WTC11 (cell line): Measurements from ENCODE around the gene UBR4. TPM values are rescaled to one million over a fixed set of nuclear protein-coding genes. Genes with fewer than 3 reads are reported as not detected.

Source experiments
- ATAC-seq: fragments of 200-7000 bp; cut with Tn5 transposase; 2 replicates; pipeline ENCODE4 v1.10.0; 2021; ENCODE audit warnings: mild to moderate bottlenecking, moderate library complexity
- CTCF ChIA-PET: fragments of 300-600 bp; sonication (Branson Sonifier 250); formaldehyde crosslinking; loops from one replicate; lab custom pipeline; 2021; ENCODE audit warnings: antibody characterized with exemption; lab: Charles Lee
- POLR2A ChIA-PET: fragments of 350-600 bp; sonication (Branson Sonifier 250); formaldehyde crosslinking; loops from one replicate; lab custom pipeline; 2021; ENCODE audit warnings: antibody characterized with exemption; lab: Charles Lee
- DNase-seq: peaks from one replicate; pipeline ENCODE4 v3.0.0; 2021; ENCODE audit warnings: low spot score
- H3K27ac Mint-ChIP-seq: 2 replicates; pipeline ENCODE4 v1.8.0; 2021; ENCODE audit warnings: mixed read lengths
- H3K27me3 Mint-ChIP-seq: 2 replicates; pipeline ENCODE4 v1.8.0; 2021; ENCODE audit warnings: low read depth, mild to moderate bottlenecking, moderate library complexity, mixed read lengths
- H3K36me3 Mint-ChIP-seq: 2 replicates; pipeline ENCODE4 v1.8.0; 2021; ENCODE audit warnings: mixed read lengths
- H3K4me1 Mint-ChIP-seq: 2 replicates; pipeline ENCODE4 v1.8.0; 2022; ENCODE audit warnings: mixed read lengths
- H3K4me3 Mint-ChIP-seq: 2 replicates; pipeline ENCODE4 v1.8.0; 2021; ENCODE audit warnings: mild to moderate bottlenecking, moderate library complexity, mixed read lengths
- H3K9me3 Mint-ChIP-seq: 2 replicates; pipeline ENCODE4 v1.8.0; 2021; ENCODE audit warnings: mixed read lengths
- E2F1 ChIP-seq: sonication (generic); formaldehyde crosslinking; IDR thresholded peaks from 2 replicates; pipeline ENCODE4 v1.8.0; 2022; ENCODE audit warnings: mild to moderate bottlenecking, missing genetic modification reagents
- ERG ChIP-seq: fragments of 250-450 bp; sonication (Bioruptor Pico); IDR thresholded peaks from 2 replicates; pipeline ENCODE4 v1.8.0; 2021; ENCODE audit warnings: mild to moderate bottlenecking
- FOXK1 ChIP-seq: sonication (generic); formaldehyde crosslinking; IDR thresholded peaks from 2 replicates; pipeline ENCODE4 v1.8.0; 2022; ENCODE audit warnings: mild to moderate bottlenecking, moderate library complexity, missing genetic modification reagents
- FOXP1 ChIP-seq: sonication (generic); formaldehyde crosslinking; IDR thresholded peaks from 2 replicates; pipeline ENCODE4 v1.8.0; 2022; ENCODE audit warnings: missing genetic modification reagents, mild to moderate bottlenecking, moderate library complexity, borderline replicate concordance
- GTF2I ChIP-seq: fragments of 250-450 bp; sonication (Bioruptor Pico); conservative IDR thresholded peaks from 2 replicates; pipeline ENCODE4 v1.4.0; 2021; ENCODE audit warnings: mild to moderate bottlenecking
- IRF1 ChIP-seq: sonication (generic); formaldehyde crosslinking; IDR thresholded peaks from 2 replicates; pipeline ENCODE4 v1.8.0; 2023; ENCODE audit warnings: missing genetic modification reagents
- IRF2 ChIP-seq: sonication (generic); formaldehyde crosslinking; IDR thresholded peaks from 2 replicates; pipeline ENCODE4 v1.8.0; 2022; ENCODE audit warnings: low read depth, missing genetic modification reagents, borderline replicate concordance
- JAZF1 ChIP-seq: fragments of 250-450 bp; sonication (Bioruptor Pico); IDR thresholded peaks from 2 replicates; pipeline ENCODE4 v1.9.0; 2021; ENCODE audit warnings: moderate library complexity, mild to moderate bottlenecking, inconsistent platforms
- NFYB ChIP-seq: sonication (generic); formaldehyde crosslinking; conservative IDR thresholded peaks from 2 replicates; pipeline ENCODE4 v1.8.0; 2022; ENCODE audit warnings: low read depth, missing genetic modification reagents
- SMAD3 ChIP-seq: sonication (generic); formaldehyde crosslinking; IDR thresholded peaks from 2 replicates; pipeline ENCODE4 v1.8.0; 2022; ENCODE audit warnings: missing genetic modification reagents, mild to moderate bottlenecking, borderline replicate concordance
- STAT6 ChIP-seq: sonication (generic); formaldehyde crosslinking; conservative IDR thresholded peaks from 2 replicates; pipeline ENCODE4 v1.8.1; 2023; ENCODE audit warnings: mild to moderate bottlenecking, low read depth, missing genetic modification reagents, moderate library complexity
- TP53 ChIP-seq: sonication (generic); formaldehyde crosslinking; IDR thresholded peaks from 2 replicates; pipeline ENCODE4 v1.8.1; 2023; ENCODE audit warnings: mild to moderate bottlenecking, missing genetic modification reagents
- ZNF138 ChIP-seq: sonication (generic); formaldehyde crosslinking; conservative IDR thresholded peaks from 2 replicates; pipeline ENCODE4 v1.8.1; 2022; ENCODE audit warnings: mild to moderate bottlenecking, moderate library complexity, missing genetic modification reagents
- ZNF423 ChIP-seq: fragments of 250-450 bp; sonication (Bioruptor Pico); IDR thresholded peaks from 2 replicates; pipeline ENCODE4 v2.1.2; 2022; ENCODE audit warnings: mild to moderate bottlenecking, moderate library complexity
- total RNA-seq: library from RNA; stranded (reverse); gene quantifications from 3 replicates; pipeline ENCODE4 v1.2.3, GENCODE V29; 2021
- TF ChIP-seq, protein P1 (sequence below): fragments of 250-450 bp; sonication (Bioruptor Pico); IDR thresholded peaks from 2 replicates; pipeline ENCODE4 v1.9.0; 2021; ENCODE audit warnings: mild to moderate bottlenecking
- TF ChIP-seq, protein P2 (sequence below): sonication (generic); formaldehyde crosslinking; IDR thresholded peaks from 2 replicates; pipeline ENCODE4 v1.8.1; 2023; ENCODE audit warnings: mild to moderate bottlenecking, missing genetic modification reagents, moderate library complexity
- TF ChIP-seq, protein P3 (sequence below): sonication (generic); formaldehyde crosslinking; IDR thresholded peaks from 2 replicates; pipeline ENCODE4 v1.8.1; 2022; ENCODE audit warnings: mild to moderate bottlenecking, missing genetic modification reagents, moderate library complexity, borderline replicate concordance

Gene UBR4
- total RNA-seq, 1 experiment from 2014 or later: 179 TPM

DNA sequence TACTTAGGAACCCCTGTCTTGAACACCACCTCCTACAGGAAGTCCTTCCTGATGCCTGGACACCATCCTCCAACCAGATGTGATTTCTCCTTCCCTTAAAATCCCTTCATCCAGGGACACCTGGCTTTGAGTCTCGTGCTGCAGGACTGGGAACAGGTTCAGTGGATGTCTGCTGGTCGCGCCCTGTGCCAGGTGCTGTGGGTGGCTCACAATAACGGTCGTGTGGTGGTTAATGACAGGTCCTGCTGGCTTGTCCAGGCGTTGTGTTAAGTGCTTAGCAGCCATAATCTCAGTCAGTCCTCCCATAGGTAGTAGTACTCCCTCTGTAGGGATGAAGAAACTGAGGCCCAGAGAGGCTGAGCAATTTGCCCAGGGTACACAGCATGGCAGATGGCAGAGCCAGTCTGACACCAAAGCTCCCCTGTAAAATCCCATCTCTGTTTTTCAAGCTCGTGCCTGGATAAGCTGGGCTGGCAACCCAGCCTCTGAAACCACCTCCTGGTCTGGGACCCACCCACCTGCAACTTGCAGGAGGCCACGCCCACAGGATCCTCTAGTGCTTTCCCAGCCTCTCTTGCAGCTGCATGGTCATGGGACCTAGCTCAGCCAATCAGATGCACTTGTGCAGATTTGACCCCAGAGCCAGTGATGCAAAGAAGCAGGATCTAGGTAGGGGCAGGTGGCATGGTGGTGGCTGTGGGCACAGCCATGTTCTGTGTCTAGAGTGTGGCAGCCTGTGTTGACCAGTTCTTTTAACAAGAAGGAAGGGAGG, 147.6 kb downstream of the UBR4 start (continued):
- TF ChIP-seq, protein P1, sequence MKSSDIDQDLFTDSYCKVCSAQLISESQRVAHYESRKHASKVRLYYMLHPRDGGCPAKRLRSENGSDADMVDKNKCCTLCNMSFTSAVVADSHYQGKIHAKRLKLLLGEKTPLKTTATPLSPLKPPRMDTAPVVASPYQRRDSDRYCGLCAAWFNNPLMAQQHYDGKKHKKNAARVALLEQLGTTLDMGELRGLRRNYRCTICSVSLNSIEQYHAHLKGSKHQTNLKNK (CRISPR knock-in tag): no peak

- no peak for DNase-seq
- no peaks in the 10 kb centered on the region for H3K4me1 Mint-ChIP-seq
- H3K9me3 Mint-ChIP-seq: peaks cover 18% of the 10 kb centered on the region
- H3K27me3 Mint-ChIP-seq: peaks cover 3% of the 10 kb centered on the region; the same call in 1 of the 2 replicates
- no peak overlapping the region for H3K4me3 Mint-ChIP-seq
- peaks cover 5% of the 10 kb centered on the region for H3K36me3 Mint-ChIP-seq
- TF ChIP-seq STAT6 (CRISPR knock-in tag) (no peak), ERG (CRISPR knock-in tag) (no peak), SMAD3 (CRISPR knock-in tag) (no peak), IRF1 (CRISPR knock-in tag) (no peak), IRF2 (CRISPR knock-in tag) (no peak), FOXP1 (no peak), NFYB (CRISPR knock-in tag) (no peak), GTF2I (CRISPR knock-in tag) (no peak), ZNF138 (CRISPR knock-in tag) (no peak), E2F1 (no peak), ZNF423 (CRISPR knock-in tag) (no peak), FOXK1 (CRISPR knock-in tag) (no peak), JAZF1 (CRISPR knock-in tag) (no peak), TP53 (CRISPR knock-in tag) (no peak)
- TF ChIP-seq, protein P2, sequence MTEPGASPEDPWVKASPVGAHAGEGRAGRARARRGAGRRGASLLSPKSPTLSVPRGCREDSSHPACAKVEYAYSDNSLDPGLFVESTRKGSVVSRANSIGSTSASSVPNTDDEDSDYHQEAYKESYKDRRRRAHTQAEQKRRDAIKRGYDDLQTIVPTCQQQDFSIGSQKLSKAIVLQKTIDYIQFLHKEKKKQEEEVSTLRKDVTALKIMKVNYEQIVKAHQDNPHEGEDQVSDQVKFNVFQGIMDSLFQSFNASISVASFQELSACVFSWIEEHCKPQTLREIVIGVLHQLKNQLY (CRISPR knock-in tag): no peak
- TF ChIP-seq, protein P3, sequence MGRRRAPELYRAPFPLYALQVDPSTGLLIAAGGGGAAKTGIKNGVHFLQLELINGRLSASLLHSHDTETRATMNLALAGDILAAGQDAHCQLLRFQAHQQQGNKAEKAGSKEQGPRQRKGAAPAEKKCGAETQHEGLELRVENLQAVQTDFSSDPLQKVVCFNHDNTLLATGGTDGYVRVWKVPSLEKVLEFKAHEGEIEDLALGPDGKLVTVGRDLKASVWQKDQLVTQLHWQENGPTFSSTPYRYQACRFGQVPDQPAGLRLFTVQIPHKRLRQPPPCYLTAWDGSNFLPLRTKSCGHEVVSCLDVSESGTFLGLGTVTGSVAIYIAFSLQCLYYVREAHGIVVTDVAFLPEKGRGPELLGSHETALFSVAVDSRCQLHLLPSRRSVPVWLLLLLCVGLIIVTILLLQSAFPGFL: no peak
- TF ChIP-seq, protein P1 (CRISPR knock-in tag): no peak
- no peak for ATAC-seq
- CTCF ChIA-PET: interaction anchor here (2.1 kb wide), 1 partner anchor 149 kb away, joined by 8 read pairs; no protein-coding TSS in a partner anchor
- no peak overlapping the region for H3K27ac Mint-ChIP-seq
- POLR2A ChIA-PET: no interaction called here
Measured at GRCh38 chr1:19061798-19062197, 148.3 kb downstream of the UBR4 start.
